WI38 (cell line): Measurements from ENCODE around the gene BAG5.

Experiments used
- H3K4me3 ChIP-seq: 2 replicates; pipeline ENCODE4 v1.5.1; 2011; ENCODE audit warnings: low read depth, mild to moderate bottlenecking, control low read depth, low read length
- TF ChIP-seq, protein P1 (sequence below): IDR thresholded peaks from 2 replicates; pipeline ENCODE4 v1.5.1; 2012; ENCODE audit warnings: low read depth, mild to moderate bottlenecking, control low read depth, low read length

BAG5 gene

GRCh38 chr14:103539056-103539825 lies 23.2 kb downstream of the BAG5 start:
- no peak overlapping the region for H3K4me3 ChIP-seq
- TF ChIP-seq, protein P1, sequence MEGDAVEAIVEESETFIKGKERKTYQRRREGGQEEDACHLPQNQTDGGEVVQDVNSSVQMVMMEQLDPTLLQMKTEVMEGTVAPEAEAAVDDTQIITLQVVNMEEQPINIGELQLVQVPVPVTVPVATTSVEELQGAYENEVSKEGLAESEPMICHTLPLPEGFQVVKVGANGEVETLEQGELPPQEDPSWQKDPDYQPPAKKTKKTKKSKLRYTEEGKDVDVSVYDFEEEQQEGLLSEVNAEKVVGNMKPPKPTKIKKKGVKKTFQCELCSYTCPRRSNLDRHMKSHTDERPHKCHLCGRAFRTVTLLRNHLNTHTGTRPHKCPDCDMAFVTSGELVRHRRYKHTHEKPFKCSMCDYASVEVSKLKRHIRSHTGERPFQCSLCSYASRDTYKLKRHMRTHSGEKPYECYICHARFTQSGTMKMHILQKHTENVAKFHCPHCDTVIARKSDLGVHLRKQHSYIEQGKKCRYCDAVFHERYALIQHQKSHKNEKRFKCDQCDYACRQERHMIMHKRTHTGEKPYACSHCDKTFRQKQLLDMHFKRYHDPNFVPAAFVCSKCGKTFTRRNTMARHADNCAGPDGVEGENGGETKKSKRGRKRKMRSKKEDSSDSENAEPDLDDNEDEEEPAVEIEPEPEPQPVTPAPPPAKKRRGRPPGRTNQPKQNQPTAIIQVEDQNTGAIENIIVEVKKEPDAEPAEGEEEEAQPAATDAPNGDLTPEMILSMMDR = no peak

DNA sequence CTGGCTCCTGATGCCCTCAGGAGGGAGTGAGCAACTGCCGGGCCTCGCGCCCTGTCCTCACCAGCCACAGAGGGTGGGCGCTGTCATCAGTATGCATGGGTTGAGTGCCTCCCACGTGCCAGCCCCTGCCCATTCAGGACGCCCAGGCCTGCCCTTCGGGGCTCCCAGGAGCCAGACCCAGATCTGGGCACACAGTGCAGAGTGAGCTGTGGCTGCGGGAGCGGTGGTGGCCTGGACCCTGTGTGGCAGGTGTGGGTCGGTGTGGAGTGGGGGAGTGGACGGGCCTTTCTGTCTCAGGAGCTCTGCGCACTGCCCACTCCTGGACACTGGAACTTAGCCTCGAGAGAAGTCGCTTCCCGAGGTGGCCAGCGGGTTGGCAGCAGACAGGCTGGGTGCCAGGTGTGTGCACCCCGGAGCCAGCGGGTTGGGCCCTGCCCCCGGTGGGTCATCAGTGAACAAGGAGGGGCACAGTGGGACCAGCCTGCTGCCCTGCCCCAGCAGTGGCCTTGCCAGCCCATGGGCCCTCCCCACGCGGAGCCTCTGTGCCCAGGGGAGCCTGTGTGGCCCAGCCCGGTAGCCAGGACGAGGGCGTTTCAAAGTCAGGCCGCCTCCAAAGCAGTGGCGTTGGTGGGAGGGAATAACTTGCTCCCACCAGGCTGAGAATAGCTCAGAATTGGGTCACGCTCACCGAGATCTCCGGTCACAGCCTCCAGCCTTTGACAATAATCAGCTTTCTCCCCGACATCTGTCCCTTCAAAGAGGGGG lies 24.0 kb downstream of the BAG5 start:
- no peak overlapping the region for H3K4me3 ChIP-seq
- TF ChIP-seq, protein P1 = no peak

DNA sequence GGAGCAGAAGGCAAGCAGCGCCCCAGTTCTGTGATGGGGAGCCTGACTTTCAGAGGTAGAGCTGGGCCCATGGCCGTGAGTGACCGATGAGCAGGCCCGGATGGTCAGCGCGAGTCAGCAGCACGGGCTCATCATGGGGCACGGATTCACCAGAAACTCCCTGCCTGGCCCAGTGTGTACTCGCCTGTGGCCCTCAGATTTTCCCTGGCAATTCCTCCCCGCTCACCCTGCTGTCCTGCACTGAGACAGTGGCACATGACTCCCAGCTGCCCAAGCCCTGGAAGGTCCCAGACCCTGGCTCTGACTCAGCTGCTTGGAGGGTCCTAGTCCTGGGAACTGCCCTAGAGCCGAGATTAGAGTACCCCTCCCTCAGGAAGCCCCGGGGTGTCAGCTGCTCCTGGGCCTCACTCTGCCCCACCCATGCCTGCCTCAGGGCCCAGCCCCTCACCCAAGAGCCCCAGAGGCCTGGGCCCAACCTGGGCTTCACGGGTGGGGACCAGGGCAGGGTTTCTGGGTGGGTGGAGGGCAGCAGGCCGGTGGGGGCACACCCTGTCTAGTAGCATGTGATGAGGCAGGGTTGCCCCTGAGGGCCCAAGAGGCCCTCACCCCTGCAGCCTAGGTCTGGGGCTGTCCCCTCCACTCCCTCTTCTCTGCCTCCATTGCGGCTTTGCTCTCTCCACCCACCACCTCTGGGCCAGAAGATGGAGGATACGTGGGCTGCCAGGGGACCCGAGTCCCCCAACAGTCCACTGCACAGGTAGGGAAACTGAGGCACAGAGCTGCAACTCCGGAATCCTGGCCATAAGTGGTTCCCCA lies 25.1 kb downstream of the BAG5 start:
- TF ChIP-seq, protein P1 = no peak
- H3K4me3 ChIP-seq = no peak overlapping the region

- H3K4me3 ChIP-seq = no peak overlapping the region
- TF ChIP-seq, protein P1 = no peak
Observed at GRCh38 chr14:103536693-103537092, 25.8 kb downstream of the BAG5 start.

DNA sequence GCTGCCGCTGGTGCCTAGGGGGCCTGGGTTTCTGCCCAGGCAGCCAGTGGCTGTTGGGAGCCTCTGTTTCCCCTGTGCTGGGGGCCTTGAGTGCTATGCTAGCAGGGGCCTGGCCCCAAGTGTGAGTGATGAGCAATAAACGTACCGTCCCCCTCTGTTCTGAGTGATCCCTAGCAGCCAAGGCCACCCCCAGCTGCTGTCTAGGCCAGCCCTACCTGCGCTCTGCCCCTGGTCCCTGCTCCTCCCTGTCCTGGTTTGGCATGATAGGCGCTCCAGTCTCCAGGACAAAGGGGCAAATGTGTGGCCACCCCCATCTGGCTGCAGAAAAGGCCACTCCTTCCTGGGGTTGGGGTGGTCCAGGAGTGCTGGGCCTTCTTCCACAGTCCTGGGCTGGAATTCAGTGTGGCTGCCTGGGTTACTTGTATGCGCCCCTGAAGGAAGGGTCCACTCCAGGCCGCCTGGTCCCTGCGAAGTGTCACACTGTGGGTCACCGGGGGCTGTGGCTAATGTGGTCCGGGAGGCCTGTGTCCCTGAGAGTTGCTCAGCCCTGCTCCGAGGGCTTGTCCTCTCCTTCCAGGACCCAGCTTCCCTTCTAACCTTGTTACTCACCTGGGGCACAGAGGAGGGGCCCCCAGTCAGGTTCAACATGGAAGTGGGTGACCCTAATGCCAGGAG lies 26.4 kb downstream of the BAG5 start:
- TF ChIP-seq, protein P1 = no peak
- no peak overlapping the region for H3K4me3 ChIP-seq

GRCh38 chr14:103535081-103535890 lies 27.2 kb downstream of the BAG5 start:
- TF ChIP-seq, protein P1 = no peak
- H3K4me3 ChIP-seq = no peak overlapping the region
